IMR-90 (cell line): ENCODE results near the gene TTF2. TPM values are rescaled to one million over a fixed set of nuclear protein-coding genes. Genes with fewer than 3 reads are reported as not detected.

Experiments used
- ATAC-seq: fragments of 200-7000 bp; cut with Tn5 transposase; 2 replicates; pipeline ENCODE4 v1.9.1; 2020; ENCODE audit warnings: low read depth, mild to moderate bottlenecking, moderate library complexity
- BruUV-seq: library from RNA; stranded (reverse); fragments of 400-500 nt; replicated peaks from 2 replicates; lab custom pipeline; 2021; lab: Mats Ljungman, UMichigan
- CTCF ChIA-PET: fragments of 300-600 bp; formaldehyde crosslinking; extraction: SDS; loops from one replicate; lab custom pipeline; 2021; ENCODE audit warnings: antibody characterized with exemption; lab: Yijun Ruan, JAX
- POLR2A ChIA-PET: fragments of 300-600 bp; sonication (Branson Sonifier 250); formaldehyde crosslinking; loops from one replicate; lab custom pipeline; 2022; ENCODE audit warnings: antibody characterized with exemption; ENCODE audit not compliant: unreplicated experiment; lab: Charles Lee
- DNase-seq: peaks from one replicate; pipeline ENCODE4 v3.0.0; 2013
- H2AFZ ChIP-seq: replicated peaks from 2 replicates; pipeline ENCODE3; 2013; ENCODE audit warnings: low read length, mild to moderate bottlenecking; ENCODE audit not compliant: poor library complexity
- H2AK5ac ChIP-seq: 2 replicates; pipeline ENCODE4 v1.6.1; 2013; ENCODE audit warnings: low read depth, low read length, inconsistent platforms
- H2AK9ac ChIP-seq: replicated peaks from 2 replicates; pipeline ENCODE3; 2013; ENCODE audit warnings: mild to moderate bottlenecking, low read depth, low read length, moderate library complexity; ENCODE audit not compliant: poor library complexity
- H2BK120ac ChIP-seq: 2 replicates; pipeline ENCODE4 v1.6.1; 2013; ENCODE audit warnings: low read depth, low read length, inconsistent platforms
- H2BK15ac ChIP-seq: 3 replicates; pipeline ENCODE4 v1.6.1; 2013; ENCODE audit warnings: low read depth, low read length, inconsistent platforms
- H2BK20ac ChIP-seq: 2 replicates; pipeline ENCODE4 v1.6.1; 2013; ENCODE audit warnings: low read depth, mild to moderate bottlenecking, inconsistent platforms, low read length, moderate library complexity
- H2BK5ac ChIP-seq: 2 replicates; pipeline ENCODE4 v1.6.1; 2013; ENCODE audit warnings: mild to moderate bottlenecking, low read depth, low read length, inconsistent platforms; ENCODE audit not compliant: poor library complexity, severe bottlenecking
- H3K14ac ChIP-seq: replicated peaks from 2 replicates; pipeline ENCODE4 v1.6.1; 2013; ENCODE audit warnings: low read depth, low read length, inconsistent platforms
- H3K18ac ChIP-seq: 2 replicates; pipeline ENCODE4 v1.6.1; 2013; ENCODE audit warnings: low read depth, low read length, control low read depth
- H3K23ac ChIP-seq: 2 replicates; pipeline ENCODE4 v1.6.1; 2013; ENCODE audit warnings: low read depth, low read length, inconsistent platforms
- H3K27ac ChIP-seq: 2 replicates; pipeline ENCODE4 v1.5.1; 2013; ENCODE audit warnings: mild to moderate bottlenecking, control low read depth, low read length; ENCODE audit not compliant: insufficient read depth
- H3K27me3 ChIP-seq: 2 replicates; pipeline ENCODE4 v1.6.1; 2013; ENCODE audit warnings: low read length; ENCODE audit not compliant: control insufficient read depth, insufficient read depth
- H3K36me3 ChIP-seq: 2 replicates; pipeline ENCODE4 v1.6.1; 2013; ENCODE audit warnings: low read length, mixed read lengths; ENCODE audit not compliant: control insufficient read depth, insufficient read depth
- H3K4ac ChIP-seq: 2 replicates; pipeline ENCODE4 v1.6.1; 2013; ENCODE audit warnings: low read depth, low read length, inconsistent platforms
- H3K4me1 ChIP-seq: 2 replicates; pipeline ENCODE4 v1.6.1; 2013; ENCODE audit warnings: low read length, mixed read lengths; ENCODE audit not compliant: control insufficient read depth, insufficient read depth
- H3K4me2 ChIP-seq: 2 replicates; pipeline ENCODE4 v1.6.1; 2013; ENCODE audit warnings: low read depth, mild to moderate bottlenecking, control low read depth, low read length, moderate library complexity
- H3K4me3 ChIP-seq: 2 replicates; pipeline ENCODE4 v1.5.1; 2013; ENCODE audit warnings: low read depth, mild to moderate bottlenecking, control low read depth, low read length, moderate library complexity; ENCODE audit not compliant: insufficient read depth
- H3K56ac ChIP-seq: 2 replicates; pipeline ENCODE4 v1.6.1; 2013; ENCODE audit warnings: low read length, inconsistent platforms; ENCODE audit not compliant: insufficient read depth; ENCODE audit errors: extremely low read depth
- H3K79me1 ChIP-seq, 2 experiments: 2 replicates each; pipeline ENCODE4 v1.6.1; 2013; ENCODE audit warnings: low read length in 2 of 2, inconsistent platforms in 1 of 2, low read depth in 1 of 2
- H3K9ac ChIP-seq: 2 replicates; pipeline ENCODE4 v1.6.1; 2013; ENCODE audit warnings: low read depth, low read length, control low read depth
- H3K9me1 ChIP-seq: 2 replicates; pipeline ENCODE4 v1.6.1; 2013; ENCODE audit warnings: low read length, inconsistent platforms; ENCODE audit not compliant: insufficient read depth
- H3K9me3 ChIP-seq: 2 replicates; pipeline ENCODE4 v1.6.1; 2013; ENCODE audit warnings: low read length; ENCODE audit not compliant: control insufficient read depth, insufficient read depth
- H4K20me1 ChIP-seq: 2 replicates; pipeline ENCODE4 v1.6.1; 2013; ENCODE audit warnings: low read length, inconsistent platforms; ENCODE audit not compliant: insufficient read depth
- H4K5ac ChIP-seq: 2 replicates; pipeline ENCODE4 v1.6.1; 2013; ENCODE audit warnings: mild to moderate bottlenecking, low read depth, low read length, control low read depth
- H4K8ac ChIP-seq, 2 experiments: 2 replicates each; pipeline ENCODE4 v1.6.1; 2013; ENCODE audit warnings: low read depth in 2 of 2, low read length in 2 of 2, control low read depth in 1 of 2, inconsistent platforms in 1 of 2
- H4K91ac ChIP-seq: 2 replicates; pipeline ENCODE4 v1.6.1; 2013; ENCODE audit warnings: low read depth, low read length, inconsistent platforms; ENCODE audit not compliant: insufficient read depth
- CHD1 ChIP-seq: IDR thresholded peaks from 2 replicates; pipeline ENCODE4 v1.6.1; 2012; ENCODE audit warnings: low read depth, low read length, improper control_type of control experiment
- CTCF ChIP-seq: conservative IDR thresholded peaks from 2 replicates; pipeline ENCODE4 v1.5.1; 2012; ENCODE audit warnings: mild to moderate bottlenecking, low read depth, low read length, improper control_type of control experiment
- POLR2A ChIP-seq: IDR thresholded peaks from 2 replicates; pipeline ENCODE4 v1.6.1; 2012; ENCODE audit warnings: mild to moderate bottlenecking, low read depth, low read length
- RAD21 ChIP-seq: IDR thresholded peaks from 2 replicates; pipeline ENCODE4 v1.6.1; 2012; ENCODE audit warnings: low read length, improper control_type of control experiment
- RFX5 ChIP-seq: IDR thresholded peaks from 2 replicates; pipeline ENCODE4 v1.8.0; 2012; ENCODE audit warnings: low read depth, mild to moderate bottlenecking, low read length, moderate library complexity
- SMC3 ChIP-seq: fragments of 150-350 bp; IDR thresholded peaks from 2 replicates; pipeline ENCODE4 v1.6.1; 2016; ENCODE audit warnings: low read depth, mild to moderate bottlenecking, antibody characterized with exemption, low read length, moderate library complexity
- WGBS, 2 experiments: methylation state at CpG; one replicate each; pipeline versions ENCODE4 v1.1.5 to v1.1.7; 2013; ENCODE audit warnings: missing lambda C conversion rate in 2 of 2; ENCODE audit not compliant: insufficient read length in 1 of 2; ENCODE audit errors: extremely low coverage in 2 of 2; 5-methylcytosine and 5-hydroxymethylcytosine counted together
- dilution Hi-C: fragments of 300-500 bp; cut with HindIII; formaldehyde crosslinking; loops from one replicate; pipeline ENCODE4 v1.14.3; 2018; ENCODE audit warnings: low sequenced_read_pairs; ENCODE audit not compliant: unreplicated experiment
- in situ Hi-C: fragments of 300-500 bp; cut with MboI; formaldehyde crosslinking; loops from 3 replicates; pipeline ENCODE4 v1.14.3; 2019; ENCODE audit warnings: low sequenced_read_pairs, inconsistent platforms, mixed read lengths
- intact Hi-C: fragments of 100-400 bp; cut with micrococcal nuclease; formaldehyde crosslinking; loops from 2 replicates; pipeline ENCODE4 v1.10.0; 2022
- polyA plus RNA-seq, 3 experiments: library from polyadenylated mRNA; depleted of rRNA; stranded (reverse); fragments of >200 nt; gene quantifications; 2 replicates each; pipeline ENCODE4 v1.2.3, GENCODE V29; 2012; ENCODE audit warnings: low replicate concordance in 1 of 3
- total RNA-seq: library from RNA; depleted of rRNA; stranded (reverse); fragments of >200 nt; gene quantifications from 2 replicates; pipeline ENCODE4 v1.2.3, GENCODE V29; 2012

The TTF2 gene
- total and polyA plus RNA-seq, 2 of the 4 experiments (the other 2 are of a cell fraction), result 11.5 to 14.7 TPM

GRCh38 chr1:117067533-117068370 lies 7.6 kb downstream of the TTF2 start:
- ATAC-seq (peak; percentile 99), DNase-seq (peak; percentile 70)
- no TSS peak for BruUV-seq
- no peak overlapping the region for H4K91ac ChIP-seq
- H2BK120ac ChIP-seq, result no peak overlapping the region
- no peak overlapping the region for H3K14ac ChIP-seq
- no peaks in the 10 kb centered on the region for H4K20me1 ChIP-seq
- H3K9me1 ChIP-seq, result no peaks in the 10 kb centered on the region; the same call in 1 of the 2 replicates
- no peak overlapping the region for H4K5ac ChIP-seq
- dilution Hi-C loops (no loop called here), intact Hi-C loops (loop anchor here (1.0 to 10.0 kb wide), 7 partner anchors 53 to 857 kb away; partner anchors contain the start of genes GDAP2, TRIM45 and WDR3), in situ Hi-C loops (no loop called here)
- TF ChIP-seq POLR2A, result peak; percentile 45; the same call in 1 of the 2 replicates
- no peak for TF ChIP-seq CHD1
- no peak for TF ChIP-seq RFX5
- peak; percentile 93 for TF ChIP-seq CTCF
- peak; percentile 100 for TF ChIP-seq RAD21
- TF ChIP-seq SMC3, result peak; percentile 99
- no peaks in the 10 kb centered on the region for H3K4me1 ChIP-seq
- CTCF ChIA-PET, result interaction anchor here (0.5 to 4.4 kb wide), 16 partner anchors 15 to 1246 kb away, joined by 3 to 43 read pairs (median 4); no protein-coding TSS in a partner anchor
- H3K4ac ChIP-seq, result no peak overlapping the region
- no peak overlapping the region for H3K4me2 ChIP-seq
- no CpG with 5 or more reads among the region's 6 CpGs for WGBS, 2 experiments
- no peak overlapping the region for H2BK15ac ChIP-seq
- no peak overlapping the region for H2AK5ac ChIP-seq
- no peak overlapping the region for H2BK20ac ChIP-seq
- peak overlapping the region; percentile 47 for H2AFZ ChIP-seq
- peaks cover 9% of the 10 kb centered on the region in 2 experiments; a peak in 2 of 4 replicates for H3K79me1 ChIP-seq
- H3K4me3 ChIP-seq, result no peak overlapping the region
- H3K27ac ChIP-seq, result no peak overlapping the region
- no peak overlapping the region for H3K18ac ChIP-seq
- no peaks in the 10 kb centered on the region; the same call in 1 of the 2 replicates for H3K36me3 ChIP-seq
- no peaks in the 10 kb centered on the region for H3K9me3 ChIP-seq
- H2BK5ac ChIP-seq, result no peak overlapping the region
- H4K8ac ChIP-seq, result no peak overlapping the region
- no peak overlapping the region for H3K56ac ChIP-seq
- no peaks in the 10 kb centered on the region for H3K27me3 ChIP-seq
- no peak overlapping the region for H2AK9ac ChIP-seq
- H3K9ac ChIP-seq, result no peak overlapping the region
- POLR2A ChIA-PET, result no interaction called here
- no peak overlapping the region for H3K23ac ChIP-seq
